NCI-H128 (cell line): Measurements from ENCODE around the gene CDCA3.

ENCODE experiments used
- DNase-seq: peaks from one replicate; lab custom pipeline; 2025; ENCODE audit not compliant: unreplicated experiment; lab: John Stamatoyannopoulos, UW

CDCA3 gene

DNA sequence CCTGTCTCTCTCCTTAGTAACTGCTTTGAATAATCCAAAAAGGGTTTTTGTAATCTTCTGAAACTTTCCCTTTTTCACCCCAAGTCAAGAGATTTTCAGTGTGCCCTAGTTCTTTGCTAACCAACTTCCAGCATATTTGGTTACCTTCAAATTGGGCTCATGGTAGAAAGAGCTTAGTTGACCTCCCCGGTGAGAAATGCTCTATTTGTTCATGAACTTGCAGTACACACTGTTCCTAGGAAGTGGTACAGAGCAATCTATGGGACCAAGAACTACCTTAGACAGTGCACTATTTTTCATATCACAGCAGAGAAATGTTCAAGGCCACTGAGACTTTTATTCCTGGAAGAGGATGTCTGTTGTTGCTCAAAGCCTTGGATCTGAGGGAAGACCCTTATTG is 2.5 kb upstream of the CDCA3 start:
- DNase-seq = no peak

DNA sequence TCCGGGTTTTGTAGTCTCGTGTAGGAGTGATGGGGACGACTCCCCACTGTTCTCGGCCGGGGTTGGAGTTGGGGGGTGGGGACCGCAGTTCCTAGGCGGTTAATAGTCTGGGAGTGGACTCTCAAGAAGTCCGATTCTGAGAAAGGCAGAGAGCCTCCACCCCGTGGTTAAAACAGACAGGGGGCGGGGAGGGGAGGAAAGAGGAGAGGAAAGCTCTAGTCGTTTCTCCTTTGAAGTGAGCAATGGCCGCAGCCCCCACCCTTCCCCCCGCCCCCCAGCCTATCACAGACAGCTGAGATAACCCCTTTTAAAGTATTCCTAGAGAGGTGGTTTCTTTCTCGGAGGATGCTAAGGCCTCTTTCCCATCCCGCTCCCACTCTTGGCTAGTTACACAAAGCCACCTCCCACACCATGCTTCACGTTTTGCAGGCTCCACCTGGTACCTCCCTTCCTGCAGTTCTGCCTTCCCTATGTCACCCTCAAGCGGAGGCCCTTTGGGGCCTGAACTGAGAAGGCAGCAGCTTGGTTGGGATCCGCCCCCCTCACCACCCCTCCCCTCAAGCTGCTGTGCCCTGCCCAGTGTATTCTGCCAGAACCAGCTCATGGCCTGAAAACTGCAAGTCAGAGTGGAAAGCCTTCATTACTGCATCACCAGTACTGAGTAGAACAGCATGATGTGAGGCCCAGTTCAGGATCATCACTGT is 1.7 kb upstream of the CDCA3 start:
- peak; percentile 60 for DNase-seq

DNA sequence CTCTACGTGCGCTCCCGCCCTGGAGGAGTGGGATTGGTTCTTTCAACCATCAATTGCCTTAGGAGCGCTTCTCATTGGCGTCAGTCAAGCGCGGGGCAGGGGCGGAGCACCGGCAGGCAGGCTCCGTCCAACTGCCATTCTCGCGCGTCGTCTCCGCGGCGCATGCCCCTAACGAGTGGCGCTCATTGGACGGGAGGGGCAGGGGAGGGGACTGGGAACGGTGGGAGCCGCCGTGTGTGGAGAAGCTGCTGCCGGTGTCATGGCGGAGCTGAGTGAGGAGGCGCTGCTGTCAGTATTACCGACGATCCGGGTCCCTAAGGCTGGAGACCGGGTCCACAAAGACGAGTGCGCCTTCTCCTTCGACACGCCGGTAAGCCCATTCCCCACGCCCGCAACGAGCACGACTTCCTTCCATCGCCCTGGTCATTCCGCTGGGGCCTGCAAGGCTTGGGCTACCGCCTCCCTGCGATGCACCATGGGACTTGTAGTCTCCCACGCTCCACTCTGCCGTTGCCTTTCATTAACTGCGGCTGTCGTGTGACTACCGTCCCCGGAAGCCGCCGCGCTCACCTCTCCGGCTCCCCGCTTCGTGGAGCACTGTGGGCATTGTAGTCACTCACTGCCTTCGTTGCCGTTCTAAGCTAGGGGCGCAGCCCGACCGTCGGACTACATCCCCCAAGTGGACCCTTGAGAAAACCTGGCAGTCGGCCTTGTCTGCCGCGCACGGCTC is 1.0 kb upstream of the CDCA3 start, which contains the start of gene USP5:
USP5 (plus strand) TSS at position 230 of the 730 bp plus-strand sequence; CDS start at position 260, 30 bp downstream.
- peak; percentile 100 for DNase-seq

DNA sequence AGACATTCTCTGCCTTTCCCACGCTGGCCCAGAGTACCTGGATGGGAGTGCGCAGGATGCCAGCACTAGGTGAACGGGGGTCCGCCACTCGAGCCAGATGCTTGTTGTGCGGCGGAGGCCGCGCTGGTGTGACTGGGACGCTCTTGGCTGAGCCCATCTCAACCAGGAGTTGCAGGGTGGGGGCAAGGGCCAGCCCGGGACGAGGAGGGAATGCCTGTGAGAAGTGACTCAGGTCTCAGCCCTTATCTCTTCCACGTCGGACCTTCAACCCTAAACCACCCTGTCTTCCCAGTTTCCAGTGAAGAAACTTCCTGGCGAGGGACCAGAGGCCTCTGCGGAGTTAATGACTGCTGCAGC is 312 bp downstream of the CDCA3 start:
- no peak for DNase-seq

DNA sequence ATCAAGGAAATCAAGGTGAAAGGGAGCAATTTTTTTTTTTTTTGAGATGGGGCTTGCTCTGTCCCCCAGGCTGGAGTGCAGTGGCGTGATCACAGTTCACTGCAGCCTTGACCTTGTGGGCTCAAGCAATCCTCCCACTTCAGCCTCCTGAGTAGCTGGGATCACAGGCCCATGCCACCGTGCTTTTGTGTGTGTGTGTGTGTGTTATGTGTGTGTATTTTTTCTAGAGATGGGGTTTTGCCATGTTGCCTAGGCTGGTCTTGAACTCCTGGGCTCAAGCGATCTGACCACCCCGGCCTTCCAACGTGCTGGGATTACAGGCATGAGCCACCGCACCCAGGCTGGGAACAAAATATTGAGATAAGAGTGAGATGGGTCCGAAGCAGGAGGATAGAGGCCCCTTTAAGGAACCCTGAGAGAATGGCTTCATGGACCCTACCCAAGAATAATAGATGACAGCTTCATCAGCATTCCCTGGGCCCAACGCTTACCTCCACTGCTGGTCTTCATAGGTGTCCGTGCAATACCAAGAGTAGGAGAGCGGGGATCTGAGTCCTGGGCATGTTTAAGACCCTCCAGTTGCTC is 1.0 kb downstream of the CDCA3 start:
- no peak for DNase-seq

DNA sequence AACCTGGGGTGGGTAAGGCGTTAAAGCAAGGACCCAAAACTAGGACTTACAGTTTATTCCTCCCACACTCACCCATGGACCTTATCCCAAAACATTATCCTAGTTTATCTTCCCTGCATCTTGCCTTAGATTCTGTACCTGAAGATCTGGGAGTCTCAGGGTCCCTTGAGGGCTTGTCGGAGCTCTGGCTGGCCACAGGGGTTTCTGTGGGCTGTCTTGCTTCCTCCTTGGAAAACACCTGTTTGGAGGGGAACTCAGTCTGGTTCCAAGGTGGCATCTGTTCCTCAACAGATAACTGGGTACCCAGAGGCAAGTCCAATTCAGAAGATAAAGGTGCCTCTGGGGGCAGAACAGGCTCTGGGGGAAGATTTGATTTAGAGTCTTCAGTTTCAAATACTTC is 1.7 kb downstream of the CDCA3 start:
- DNase-seq = no peak

DNA sequence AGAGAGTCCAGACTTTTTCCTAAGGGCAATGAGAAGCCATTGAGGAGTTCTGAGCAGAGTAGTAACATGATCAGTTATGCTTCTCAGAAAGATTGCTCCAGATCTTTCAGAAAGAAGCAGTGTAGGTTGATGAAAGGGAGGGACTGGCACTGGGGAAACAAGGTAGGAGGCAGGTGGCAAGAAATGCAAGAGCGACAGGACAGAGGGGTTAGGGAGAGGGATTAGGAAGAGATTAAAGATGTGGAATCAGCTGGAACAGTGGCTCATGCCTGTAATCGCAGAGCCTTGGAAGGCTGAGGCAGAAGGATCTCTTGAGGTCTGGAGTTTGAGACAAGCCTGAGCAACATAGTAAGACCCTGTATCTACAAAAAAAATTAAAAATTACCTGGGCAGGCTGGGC is 3.4 kb downstream of the CDCA3 start:
- no peak for DNase-seq

DNA sequence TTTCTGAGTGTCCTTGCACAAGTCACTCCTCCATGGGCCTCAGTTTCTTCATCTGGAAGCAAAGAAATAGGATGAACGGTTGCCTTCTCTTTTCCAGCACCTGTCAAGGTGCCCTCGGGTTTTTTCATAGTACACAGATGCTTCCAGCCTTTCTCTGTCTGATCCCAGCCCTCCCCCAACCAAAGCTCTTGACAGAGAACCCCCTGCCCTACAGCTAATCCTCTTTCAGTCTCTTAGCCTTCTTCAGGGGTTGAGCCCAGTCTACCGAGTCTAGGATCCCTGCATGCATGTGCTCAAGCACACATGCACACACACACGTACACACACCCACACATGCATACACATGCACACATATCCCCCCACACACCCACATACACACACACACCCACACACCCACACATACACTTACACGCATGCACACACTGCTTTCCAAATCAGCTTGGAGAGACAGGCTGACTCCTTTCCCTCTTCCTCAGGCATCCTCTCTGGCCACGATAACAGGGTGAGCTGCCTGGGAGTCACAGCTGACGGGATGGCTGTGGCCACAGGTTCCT is 4.7 kb downstream of the CDCA3 start:
- DNase-seq = no peak

DNA sequence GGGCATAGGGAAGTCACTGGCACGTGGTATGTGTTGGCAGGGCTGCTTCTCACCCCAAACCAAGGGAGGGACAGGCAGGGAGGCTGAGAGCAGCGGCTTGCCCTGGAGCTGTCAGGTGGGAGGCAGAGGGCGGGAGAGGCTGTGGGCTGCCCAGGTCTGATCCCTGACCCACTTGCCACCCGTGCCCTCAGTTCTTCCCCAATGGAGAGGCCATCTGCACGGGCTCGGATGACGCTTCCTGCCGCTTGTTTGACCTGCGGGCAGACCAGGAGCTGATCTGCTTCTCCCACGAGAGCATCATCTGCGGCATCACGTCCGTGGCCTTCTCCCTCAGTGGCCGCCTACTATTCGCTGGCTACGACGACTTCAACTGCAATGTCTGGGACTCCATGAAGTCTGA is 5.7 kb downstream of the CDCA3 start:
- DNase-seq = no peak

DNA sequence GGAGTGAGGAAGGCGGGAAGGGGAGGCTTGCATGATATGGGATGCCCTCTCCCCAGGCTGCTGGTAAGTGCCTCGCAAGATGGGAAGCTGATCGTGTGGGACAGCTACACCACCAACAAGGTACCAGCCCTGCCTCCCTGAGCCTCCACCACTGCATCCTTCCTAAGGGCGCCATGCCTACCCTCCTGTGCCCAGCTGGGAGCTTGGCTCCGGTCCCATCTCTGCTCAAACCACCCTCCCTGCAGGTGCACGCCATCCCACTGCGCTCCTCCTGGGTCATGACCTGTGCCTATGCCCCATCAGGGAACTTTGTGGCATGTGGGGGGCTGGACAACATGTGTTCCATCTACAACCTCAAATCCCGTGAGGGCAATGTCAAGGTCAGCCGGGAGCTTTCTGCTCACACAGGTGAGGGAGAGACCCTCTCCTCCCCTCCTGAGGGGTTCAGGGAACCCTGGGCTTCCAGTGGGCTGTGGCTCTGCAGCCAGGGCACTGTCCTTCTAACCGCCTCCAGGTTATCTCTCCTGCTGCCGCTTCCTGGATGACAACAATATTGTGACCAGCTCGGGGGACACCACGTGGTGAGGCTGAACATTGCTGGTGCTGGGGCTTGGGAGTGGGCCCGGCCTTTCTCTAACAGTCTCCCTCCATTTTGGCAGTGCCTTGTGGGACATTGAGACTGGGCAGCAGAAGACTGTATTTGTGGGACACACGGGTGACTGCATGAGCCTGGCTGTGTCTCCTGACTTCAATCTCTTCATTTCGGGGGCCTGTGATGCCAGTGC is 7.8 kb downstream of the CDCA3 start:
- DNase-seq = no peak

DNA sequence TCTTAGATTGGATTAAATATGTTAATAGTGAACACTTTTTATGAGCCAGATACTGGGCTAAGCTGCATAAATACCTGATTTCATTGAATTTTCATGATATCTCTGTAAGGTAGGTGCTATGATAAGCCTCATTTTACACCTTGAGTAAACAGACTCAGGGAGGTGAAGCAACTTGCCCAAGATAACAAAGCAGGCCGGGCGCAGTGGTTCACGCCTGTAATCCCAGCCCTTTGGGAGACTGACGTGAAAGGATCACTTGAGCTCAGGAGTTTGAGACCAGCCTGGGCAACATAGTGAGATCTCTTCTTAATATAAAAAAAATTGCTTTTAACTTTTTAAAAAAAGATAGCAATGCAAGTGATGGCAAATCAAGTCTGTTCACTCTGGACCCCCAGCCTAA is 9.0 kb downstream of the CDCA3 start:
- no peak for DNase-seq

DNA sequence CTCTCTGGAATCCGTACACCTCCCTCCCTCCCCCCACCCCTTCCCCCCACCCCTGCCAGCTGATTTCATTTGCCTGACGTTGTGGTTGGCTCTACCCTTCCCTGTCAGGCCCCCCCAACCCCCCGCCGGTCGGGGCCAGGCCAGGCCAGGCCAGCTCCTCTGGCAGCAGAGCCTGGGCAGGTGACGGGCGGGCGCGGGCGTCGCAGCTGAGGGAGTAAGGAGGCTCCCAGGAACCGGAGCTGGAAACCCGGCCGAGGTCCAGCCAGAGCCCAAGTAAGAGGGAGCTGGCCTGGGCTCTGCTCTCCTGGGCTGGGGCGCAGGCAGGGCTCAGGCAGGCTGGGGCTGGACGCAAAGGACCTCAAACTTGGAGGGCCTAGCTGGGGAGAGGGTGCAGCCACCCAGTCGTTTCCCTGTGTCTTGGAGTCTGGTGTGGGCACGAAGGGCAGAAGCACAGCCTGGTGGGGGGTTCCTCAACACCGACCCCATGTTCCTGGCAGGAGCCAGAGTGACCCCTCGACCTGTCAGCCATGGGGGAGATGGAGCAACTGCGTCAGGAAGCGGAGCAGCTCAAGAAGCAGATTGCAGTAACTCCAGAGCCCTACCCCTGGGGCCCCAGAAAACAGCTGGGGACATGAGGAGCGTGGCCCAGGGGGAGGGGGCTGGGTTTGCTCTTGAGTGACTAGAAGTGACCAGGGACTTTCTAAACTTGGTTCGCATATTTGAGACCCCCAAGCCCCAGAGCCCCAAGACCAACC is 10.1 kb downstream of the CDCA3 start, which contains the start of gene GNB3:
GNB3 (plus strand) TSS at position 165 of the 755 bp plus-strand sequence; CDS start at position 528, 363 bp downstream.
- no peak for DNase-seq

DNA sequence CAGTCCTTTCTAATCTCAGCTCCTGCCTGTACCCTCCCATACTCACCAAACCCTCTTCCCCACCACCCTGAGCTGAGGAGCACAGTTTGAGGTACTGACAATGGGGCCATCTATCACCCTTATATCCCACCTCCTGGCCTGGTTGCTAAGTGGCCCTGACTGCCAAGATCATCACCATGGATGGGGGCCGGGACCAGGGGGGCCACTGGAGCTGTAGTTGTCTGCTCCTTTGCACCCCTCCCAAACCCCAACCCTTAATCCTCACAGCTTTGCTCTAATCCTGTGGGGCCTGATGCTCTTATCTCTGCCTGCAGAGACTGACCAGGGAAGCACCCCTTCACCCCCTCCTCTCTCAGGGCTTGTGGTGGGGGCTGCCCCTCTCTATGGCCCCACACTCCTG is 10.8 kb downstream of the CDCA3 start:
- no peak for DNase-seq

DNA sequence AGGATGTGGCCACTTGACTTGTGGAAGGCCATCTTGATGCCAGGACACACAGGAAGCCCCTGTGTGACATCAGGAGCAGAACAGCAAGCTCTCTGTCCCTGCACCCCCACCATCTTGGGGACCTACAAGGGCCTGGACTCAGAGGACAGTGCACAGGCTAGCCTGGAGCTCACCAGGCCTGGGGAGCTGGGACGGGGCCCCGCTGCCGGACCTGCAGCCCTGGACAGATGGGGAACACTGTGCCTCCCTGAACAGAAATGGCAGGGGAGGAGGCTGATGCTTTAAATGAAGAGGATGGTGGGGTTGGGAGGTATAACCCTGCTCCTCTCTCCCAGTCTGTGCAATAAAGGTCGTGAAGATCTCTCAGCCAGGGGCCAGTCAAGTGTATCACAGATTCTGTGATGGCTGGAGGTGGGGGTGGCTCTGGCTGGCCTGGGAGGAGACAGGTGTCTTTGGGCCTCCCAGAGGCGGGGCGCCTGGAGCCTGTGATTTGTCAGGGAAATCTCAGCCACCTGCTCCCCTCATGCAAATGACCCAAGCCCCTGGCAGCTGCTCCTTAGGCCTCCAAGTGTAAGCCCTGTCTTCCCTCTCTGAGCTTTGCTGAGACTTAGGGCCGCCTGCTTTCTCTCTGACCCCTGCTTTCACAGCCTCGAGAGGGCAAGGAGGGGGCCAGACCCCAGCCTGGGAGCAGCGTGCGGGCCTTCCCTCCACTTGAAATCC is 11.4 kb downstream of the CDCA3 start:
- DNase-seq = peak; percentile 85

DNA sequence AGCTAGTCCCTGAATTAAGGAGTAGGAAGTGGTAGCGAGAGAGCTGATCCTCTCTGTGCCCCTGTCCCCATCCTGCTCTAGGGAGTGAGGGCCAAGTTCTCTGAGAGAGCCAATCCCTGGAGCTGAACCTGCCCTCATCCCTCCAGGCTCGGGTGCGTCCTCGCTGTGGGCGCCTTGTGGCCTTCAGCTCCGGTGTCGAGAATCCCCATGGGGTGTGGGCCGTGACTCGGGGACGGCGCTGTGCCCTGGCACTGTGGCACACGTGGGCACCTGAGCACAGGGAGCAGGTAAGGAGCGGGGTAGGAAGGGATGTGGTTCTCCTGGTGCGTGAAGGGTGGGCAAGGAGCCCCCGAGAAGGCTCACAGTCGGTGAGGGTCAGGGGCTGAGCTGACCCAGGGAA is 12.2 kb downstream of the CDCA3 start:
- no peak for DNase-seq

DNA sequence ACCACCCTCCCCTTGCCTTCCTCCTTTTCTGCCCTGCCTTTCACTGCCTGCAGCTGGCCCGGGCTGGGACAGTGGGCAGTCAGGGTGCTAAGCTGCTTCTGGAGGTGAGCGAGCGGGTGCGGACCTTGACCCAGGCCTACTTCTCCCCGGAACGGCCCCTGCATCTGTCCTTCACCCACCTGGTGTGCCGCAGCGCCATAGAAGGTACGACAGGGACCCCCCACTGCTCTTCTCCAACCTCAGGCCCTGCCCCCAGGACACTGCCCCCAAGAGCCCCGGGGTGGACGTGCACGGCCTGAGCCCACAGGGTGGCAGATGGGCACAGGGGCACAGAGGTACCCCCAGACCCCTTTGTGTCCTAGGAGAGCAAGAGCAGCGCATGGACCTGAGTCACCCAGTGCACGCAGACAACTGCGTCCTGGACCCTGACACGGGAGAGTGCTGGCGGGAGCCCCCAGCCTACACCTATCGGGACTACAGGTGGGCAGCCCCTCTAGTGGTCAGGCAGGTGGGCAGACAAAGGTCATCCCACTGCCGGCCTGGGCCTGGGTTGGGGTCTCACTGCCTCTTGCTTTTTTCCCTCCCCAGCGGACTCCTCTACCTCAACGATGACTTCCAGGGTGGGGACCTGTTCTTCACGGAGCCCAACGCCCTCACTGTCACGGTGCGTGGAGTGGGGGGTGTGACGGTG is 13.6 kb downstream of the CDCA3 start:
- DNase-seq = no peak

DNA sequence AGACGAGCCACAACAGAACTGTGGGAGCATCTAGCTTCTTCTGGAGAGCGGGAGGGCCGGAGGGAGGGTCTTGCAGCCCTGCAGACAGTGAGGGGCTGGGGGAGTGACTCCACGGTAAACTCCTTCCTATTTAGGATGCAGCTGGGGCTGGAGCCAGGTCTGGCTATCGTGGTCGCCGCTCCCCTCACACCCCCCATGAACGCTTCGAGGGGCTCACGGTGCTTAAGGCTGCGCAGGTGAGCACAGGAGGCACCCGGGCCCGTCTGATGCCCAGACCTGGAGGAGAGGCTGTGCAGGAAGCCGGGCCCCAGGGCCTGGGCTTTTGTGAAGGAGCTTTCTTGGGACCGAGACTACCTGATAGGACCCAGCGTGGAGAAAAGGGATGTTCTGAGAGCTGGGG is 14.2 kb downstream of the CDCA3 start:
- DNase-seq = no peak

DNA sequence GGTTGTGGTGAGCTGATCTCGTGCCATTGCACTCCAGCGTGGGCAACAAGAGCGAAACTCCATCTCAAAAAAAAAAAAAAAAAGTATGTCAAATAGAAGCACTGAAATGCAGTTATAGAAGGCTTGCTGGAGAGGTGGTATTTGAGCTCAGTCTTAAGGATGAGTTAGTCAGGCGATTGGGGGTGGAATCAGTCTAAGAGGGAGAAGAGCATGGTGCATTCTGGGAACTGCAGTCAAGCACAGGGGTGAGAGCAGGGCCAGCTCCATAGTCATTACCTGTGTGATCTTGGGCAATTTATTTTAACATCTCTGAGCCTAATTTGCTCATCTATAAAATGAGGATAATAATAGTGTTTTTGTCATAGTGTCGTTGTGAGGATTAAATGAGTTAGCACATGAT is 16.2 kb downstream of the CDCA3 start:
- DNase-seq = no peak

DNA sequence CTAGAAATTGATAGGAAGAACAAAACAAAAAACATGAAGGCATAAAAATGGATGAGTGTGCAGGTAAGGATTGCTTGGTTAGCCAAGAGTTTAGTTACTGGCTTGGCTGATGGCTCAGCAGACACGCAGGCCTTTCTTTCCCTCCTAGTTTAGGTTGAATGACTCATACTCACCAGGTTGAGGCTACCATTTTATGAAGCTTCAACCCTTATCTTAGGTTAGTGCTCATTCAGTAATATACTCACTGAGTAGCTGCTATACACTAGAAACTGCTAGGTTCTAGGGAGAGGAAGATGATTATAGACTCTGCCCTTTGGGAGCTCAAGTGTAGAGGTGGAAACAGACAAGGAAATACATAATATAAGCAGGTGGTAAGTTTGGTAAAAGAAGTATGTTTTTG is 16.8 kb downstream of the CDCA3 start:
- no peak for DNase-seq
